Activated CD4-positive, alpha-beta T cell treated with anti-CD3 and anti-CD28 coated beads, Interleukin-2, amount 50 U/mL, for 24 hours (primary cell): ENCODE data around the gene ZNF691.
"Not testable (repeated sequence)": the region's sequence is repeated elsewhere in the genome, so short reads cannot be mapped to it uniquely, and the experiment has no call there.

ENCODE experiments used
- DNase-seq, 2 donors: peaks; one replicate each; pipeline ENCODE4 v3.0.0-alpha.2; 2020; ENCODE audit warnings: low read depth in 1 of 2, low spot score in 1 of 2

The ZNF691 gene, protein sequence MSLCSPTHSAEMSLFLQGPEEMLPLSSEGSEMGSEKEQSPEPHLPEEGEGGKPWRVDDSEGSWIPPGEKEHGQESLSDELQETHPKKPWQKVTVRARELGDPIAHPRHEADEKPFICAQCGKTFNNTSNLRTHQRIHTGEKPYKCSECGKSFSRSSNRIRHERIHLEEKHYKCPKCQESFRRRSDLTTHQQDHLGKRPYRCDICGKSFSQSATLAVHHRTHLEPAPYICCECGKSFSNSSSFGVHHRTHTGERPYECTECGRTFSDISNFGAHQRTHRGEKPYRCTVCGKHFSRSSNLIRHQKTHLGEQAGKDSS

GRCh38 chr1:42846257-42847110 lies at the start of gene ZNF691:
Gene ZNF691 (plus strand): TSS chr1:42846613. CDS start chr1:42849659, 3,046 bp downstream.
- DNase-seq = peak; percentile 63 to 89

DNA sequence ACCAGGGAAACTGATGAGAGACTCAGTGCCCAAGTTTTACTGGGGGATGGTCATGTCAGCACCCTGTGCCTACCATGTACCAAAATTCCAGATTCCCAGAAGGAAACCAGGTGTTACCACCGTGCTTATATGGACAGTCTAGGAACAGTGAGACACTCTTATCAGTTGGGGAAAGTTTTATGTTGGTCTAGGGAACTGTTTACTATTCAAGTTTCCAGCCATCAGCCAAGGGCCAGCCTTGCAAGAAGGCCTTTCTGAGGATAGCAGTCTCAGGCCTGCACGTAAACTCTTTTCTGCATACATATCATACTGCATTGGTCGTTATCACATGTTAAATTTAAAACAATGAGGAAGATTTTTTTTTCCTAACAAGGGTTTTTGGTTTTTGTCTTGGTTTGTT lies 49.0 kb upstream of the ZNF691 start:
- no peak for DNase-seq

DNA sequence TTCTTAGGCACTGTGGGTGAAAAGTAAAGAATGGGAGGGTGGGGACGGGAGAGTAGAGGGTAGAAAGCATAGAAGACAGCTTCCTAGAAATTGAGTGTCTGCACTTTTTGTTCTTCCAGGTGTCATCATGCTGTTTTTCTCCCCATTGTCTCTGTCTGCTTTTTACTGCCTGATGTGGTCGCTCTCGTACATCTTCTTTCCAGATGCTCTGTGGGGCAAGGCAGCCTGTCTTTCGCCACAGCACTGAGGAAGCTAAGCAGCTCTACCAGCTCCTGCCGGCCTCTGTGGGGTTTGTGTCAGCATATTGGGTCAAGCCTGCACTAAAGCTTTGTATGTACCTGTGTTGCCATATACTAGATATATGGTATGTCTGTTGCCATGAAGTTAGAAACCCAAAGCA lies 48.4 kb upstream of the ZNF691 start:
- no peak for DNase-seq

DNA sequence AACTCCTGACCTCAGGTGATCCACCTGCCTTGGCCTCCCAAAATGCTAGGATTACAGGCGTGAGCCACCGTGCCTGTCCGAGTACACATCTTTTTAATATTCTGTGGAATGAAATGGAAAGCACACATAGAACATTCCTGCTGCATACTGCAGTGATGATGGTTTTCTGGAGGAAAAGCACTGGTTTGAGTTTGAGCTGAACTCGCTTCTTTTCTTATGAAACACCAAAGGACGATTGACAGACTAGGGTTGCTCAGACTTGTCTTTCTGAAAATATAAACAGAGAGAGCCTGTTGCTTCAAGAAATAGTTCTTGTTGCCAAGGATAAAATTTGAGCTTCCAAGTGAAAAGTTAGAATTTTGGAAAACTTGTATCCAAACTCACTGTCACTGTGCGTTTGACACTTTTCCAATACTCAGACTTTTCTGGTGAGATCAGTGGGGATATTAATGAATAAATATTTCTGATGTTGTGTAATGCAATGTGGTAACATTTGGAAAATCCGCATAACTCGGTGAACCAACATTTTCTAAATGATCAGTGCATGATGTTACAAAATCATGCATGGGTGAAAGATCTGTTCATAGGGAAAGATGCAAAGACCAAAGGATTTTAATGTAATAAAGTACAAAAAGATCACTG lies 44.5 kb upstream of the ZNF691 start:
- DNase-seq = no peak

- DNase-seq = no peak
Measured at GRCh38 chr1:42806171-42806570, 40.2 kb upstream of the ZNF691 start.

DNA sequence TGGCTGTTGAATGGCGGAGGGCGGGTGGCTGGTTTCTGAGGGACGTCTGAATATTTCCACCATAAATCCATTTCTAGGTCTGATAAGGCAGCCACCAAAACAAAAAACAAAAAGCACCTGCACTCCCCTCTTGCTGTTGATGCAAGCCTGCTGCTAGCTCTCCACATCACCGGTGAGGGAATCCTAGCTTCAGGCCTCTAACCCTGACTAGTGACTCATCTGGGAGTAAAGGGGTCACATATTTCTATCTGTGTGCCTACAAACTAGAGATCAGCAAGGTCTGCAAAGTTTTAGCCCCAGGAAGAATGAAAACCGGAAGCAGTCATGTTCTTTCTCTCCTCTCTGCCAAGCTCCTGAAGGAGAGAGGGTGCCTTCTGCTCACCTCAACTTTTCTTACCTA lies 39.8 kb upstream of the ZNF691 start:
- no peak for DNase-seq

GRCh38 chr1:42807056-42807668 lies 39.3 kb upstream of the ZNF691 start:
- DNase-seq = no peak

GRCh38 chr1:42814815-42815214 lies 31.6 kb upstream of the ZNF691 start:
- not testable (repeated sequence) for DNase-seq

DNA sequence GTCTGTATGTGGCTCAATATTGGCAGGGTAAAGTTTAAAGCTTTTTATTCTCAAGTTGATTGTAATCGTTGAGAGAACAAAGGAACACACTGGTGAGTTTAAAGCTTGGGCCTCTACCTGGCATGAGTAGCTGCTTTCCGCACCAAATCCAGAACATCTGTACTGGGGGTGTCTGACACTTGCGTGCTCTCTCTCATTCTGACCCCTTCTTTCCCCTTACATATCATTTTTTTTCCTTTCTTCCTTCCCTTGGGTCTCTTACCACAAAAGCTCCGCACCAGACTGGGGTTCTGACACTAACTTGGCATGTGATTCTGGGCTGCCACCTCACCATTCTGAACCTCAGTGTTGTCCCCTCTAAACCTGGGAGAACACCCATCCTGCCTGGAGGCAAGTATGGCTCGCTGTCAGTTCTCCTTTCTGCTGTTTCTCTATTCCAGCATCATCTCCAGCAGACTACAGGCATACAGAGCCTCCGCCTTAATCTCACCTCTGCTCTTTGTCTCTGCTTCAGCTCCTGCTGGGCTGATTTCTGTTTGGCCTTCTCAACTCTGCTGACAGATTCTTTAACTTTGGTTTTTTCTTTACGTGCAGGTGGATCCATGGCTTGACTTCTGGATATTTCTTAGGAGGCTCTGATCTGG lies 30.4 kb upstream of the ZNF691 start:
- DNase-seq = no peak

GRCh38 chr1:42816585-42817439 lies 29.6 kb upstream of the ZNF691 start, which contains the start of the genes ERMAP and SVBP:
Gene ERMAP (plus strand): TSS chr1:42817122. CDS start chr1:42830449, 13,327 bp downstream.
Gene SVBP (minus strand): TSS chr1:42817397. CDS start chr1:42816544, 853 bp downstream.
- DNase-seq = peak; percentile 92 to 93

- no peak for DNase-seq
Measured at GRCh38 chr1:42817440-42817767, 29.0 kb upstream of the ZNF691 start.

GRCh38 chr1:42817976-42818375 lies 28.4 kb upstream of the ZNF691 start:
- DNase-seq = no peak

DNA sequence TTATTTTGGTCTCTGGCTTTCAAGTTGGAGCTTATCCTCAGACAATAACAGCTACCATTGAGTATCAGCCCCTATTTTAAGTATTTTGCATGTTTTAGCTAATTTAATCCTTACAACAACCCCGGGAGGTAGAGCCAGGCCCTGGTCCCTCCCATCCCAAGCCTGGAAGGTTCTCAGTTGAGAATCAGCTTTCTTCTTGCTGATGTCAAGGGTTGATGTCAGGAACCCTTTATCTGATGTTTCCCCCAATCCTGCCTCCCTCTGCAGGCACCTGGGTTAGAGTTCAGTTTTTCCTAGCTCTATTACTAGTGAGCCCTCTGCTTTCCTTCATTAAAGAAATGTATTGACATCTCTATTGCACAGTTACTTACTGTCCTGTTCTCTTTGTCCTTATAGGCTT lies 25.6 kb upstream of the ZNF691 start:
- DNase-seq = no peak

GRCh38 chr1:42821690-42822089 lies 24.7 kb upstream of the ZNF691 start:
- DNase-seq = no peak

DNA sequence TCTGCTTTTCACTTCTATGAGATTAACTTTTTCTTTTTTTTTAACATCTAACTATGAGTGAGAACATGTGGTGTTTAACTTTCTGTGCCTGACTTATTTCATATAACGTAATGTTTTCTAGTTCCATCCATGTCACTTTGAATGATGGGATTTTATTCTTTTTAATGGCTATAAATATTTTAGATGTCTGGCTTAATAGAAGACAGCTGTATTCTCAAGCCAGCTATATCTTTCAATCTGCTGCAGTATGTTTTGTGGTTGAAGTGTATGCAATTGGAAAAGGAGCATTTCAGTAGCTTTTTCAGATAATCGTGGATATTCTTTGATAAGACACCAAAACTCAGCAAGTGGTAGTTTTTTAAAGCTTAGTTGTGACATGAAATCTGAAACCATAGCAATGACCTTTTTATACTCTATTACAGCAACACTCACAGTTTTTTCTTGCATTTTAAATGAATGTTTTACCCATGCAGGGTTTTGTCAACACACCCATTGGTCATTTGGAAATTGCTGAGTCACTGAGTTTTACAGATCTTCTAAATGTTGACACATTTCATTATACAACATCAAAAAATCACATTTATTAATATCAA lies 23.5 kb upstream of the ZNF691 start:
- no peak for DNase-seq

DNA sequence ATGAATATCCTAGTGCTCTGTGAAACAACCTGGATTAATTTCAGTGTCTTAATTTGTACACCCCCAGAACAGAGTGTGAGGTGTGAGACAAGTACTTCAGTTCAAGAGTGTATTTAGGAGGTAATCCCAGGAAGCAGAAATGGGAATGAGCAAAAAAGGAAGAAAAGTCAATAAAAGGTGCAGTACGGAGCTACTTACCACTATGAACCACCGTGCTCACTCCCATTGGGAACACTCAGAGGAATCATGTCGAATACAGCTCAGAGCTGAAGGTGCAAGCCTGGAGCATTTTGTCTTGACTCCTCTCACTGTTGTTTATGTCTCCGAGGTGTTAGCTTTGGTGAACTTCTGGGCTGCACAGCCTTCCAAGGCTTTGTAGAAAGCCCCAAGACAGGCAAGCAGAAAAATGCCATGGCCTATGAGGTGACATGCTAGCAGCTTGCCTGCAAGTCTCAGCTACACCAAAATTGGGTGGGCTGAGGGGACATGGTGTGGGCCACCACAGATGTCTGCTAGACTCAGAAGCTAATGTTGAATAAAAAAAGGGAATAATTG lies 21.9 kb upstream of the ZNF691 start:
- no peak for DNase-seq

DNA sequence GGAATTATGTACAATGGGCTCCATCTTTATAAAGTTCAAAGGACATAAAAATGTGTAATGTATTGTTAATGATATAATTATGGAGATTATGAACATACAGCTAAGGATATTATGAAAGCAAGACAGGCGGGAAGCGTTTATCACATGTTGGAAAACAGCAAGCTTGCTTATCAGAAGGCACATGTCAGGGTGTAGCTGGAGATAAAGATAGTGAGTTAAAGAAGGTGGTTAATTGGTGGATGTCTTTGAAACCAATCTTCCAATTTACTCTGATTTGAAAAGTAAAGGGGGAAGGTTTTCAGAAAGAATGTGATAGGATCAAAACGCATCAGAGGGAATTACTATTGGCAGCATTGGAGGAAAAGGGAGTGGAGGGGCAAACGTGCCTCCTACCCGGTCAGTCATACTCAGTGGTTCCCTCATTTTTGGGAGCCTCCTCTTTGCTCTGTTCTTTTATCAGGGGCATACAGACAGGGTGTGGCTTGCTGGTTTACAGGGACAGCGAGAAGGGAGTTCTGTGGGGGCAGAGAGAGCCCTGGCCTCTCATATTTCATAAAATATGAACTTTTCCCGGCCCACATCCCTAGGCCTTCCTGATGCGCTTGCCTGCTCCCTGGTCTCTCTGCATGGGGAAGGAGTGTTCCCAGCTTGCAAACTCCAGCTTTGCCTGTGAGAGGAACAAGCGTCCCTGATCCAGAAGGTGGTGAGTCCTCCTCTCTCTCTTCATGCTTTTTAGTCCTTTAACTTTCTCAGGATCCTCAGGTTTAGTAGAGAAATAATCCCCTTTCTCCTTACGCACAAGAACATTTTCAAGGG lies 21.2 kb upstream of the ZNF691 start:
- DNase-seq = no peak

GRCh38 chr1:42830631-42831030 lies 15.8 kb upstream of the ZNF691 start:
- no peak for DNase-seq
